Ovary (tissue), 9 donors: ENCODE measurements around the gene ABCC12. TPM values are rescaled to one million over a fixed set of nuclear protein-coding genes. Genes with fewer than 3 reads are reported as not detected.

Experiments
- DNase-seq, 5 donors: peaks; one replicate each; pipeline ENCODE4 v3.0.0-alpha.2; 2019 to 2020
- H3K27ac ChIP-seq, 2 donors: fragments of 200-600 bp; one replicate each; pipeline versions ENCODE4 v1.5.1 to v1.8.0; 2019 to 2022
- H3K27me3 ChIP-seq: fragments of 200-600 bp; one replicate; pipeline ENCODE4 v1.8.0; 2022
- H3K36me3 ChIP-seq: fragments of 200-600 bp; sonication (generic); one replicate; pipeline ENCODE4 v1.5.1; 2019
- H3K4me1 ChIP-seq: one replicate; pipeline ENCODE4 v1.8.1; 2013; ENCODE audit warnings: mild to moderate bottlenecking, moderate library complexity; ENCODE audit not compliant: insufficient read depth
- H3K4me3 ChIP-seq: fragments of 200-600 bp; sonication (generic); one replicate; pipeline ENCODE4 v1.5.1; 2017
- H3K9me3 ChIP-seq, 2 donors: fragments of 200-600 bp in 1 of 2; sonication (generic) in 1 of 2; one replicate each; pipeline versions ENCODE4 v1.5.1 to v1.8.1; 2013 to 2019; ENCODE audit warnings: mild to moderate bottlenecking in 1 of 2, moderate library complexity in 1 of 2
- CTCF ChIP-seq, 3 donors: fragments of 450-650 bp in 2 of 3; fragments of 200-600 bp in 1 of 3; IDR thresholded peaks; one replicate each; pipeline versions ENCODE4 v1.5.1 to v1.8.0; 2016 to 2022; ENCODE audit warnings: antibody characterized with exemption in 3 of 3, mild to moderate bottlenecking in 1 of 3
- EP300 ChIP-seq: sonication (generic); formaldehyde crosslinking; IDR thresholded peaks from one replicate; pipeline ENCODE4 v1.6.1; 2017; ENCODE audit warnings: antibody characterized with exemption
- POLR2A ChIP-seq: fragments of 450-650 bp; IDR thresholded peaks from one replicate; pipeline ENCODE4 v1.6.1; 2017; ENCODE audit warnings: antibody characterized with exemption, mild to moderate bottlenecking, moderate library complexity
- WGBS, 3 donors: extraction: QIAGEN DNeasy Blood & Tissue Kit in 1 of 3; methylation state at CpG; one replicate each; pipeline versions ENCODE4 v1.1.5 to v1.1.7; 2013 to 2017; 5-methylcytosine and 5-hydroxymethylcytosine counted together
- intact Hi-C, 4 donors: fragments of 100-400 bp; cut with DNase I; formaldehyde crosslinking; loops; one replicate each; pipeline versions ENCODE4 v1.11.0 to v1.15.1; 2022 to 2023
- polyA plus RNA-seq, 2 donors: library from polyadenylated mRNA; stranded (reverse); fragments of 200-250 nt in 1 of 2; fragments of 350-450 nt in 1 of 2; fragmentation: Illumina TruSeq in 1 of 2; extraction: RNeasy Lipid Tissue Mini Kit (QIAGEN cat#74804) in 1 of 2; gene quantifications; one replicate each; pipeline ENCODE4 v1.2.3, GENCODE V29; 2013 to 2014
- total RNA-seq, 7 donors: library from RNA; depleted of rRNA in 2 of 7; stranded (reverse); fragments of >200 nt in 2 of 7; fragmentation: NEBNext Ultra II Directional in 3 of 7; extraction: Animal tissue kit (Norgen Biotek cat#: 25700) in 3 of 7; gene quantifications; one replicate each; pipeline versions ENCODE4 v1.1.0 to v1.2.4, GENCODE V29; 2016 to 2023
- donor health status: DM: no; HTN: no; CAD: no; lungs with moderate emphysema.
- donor health status: DM: no; HTN: no; CAD: no.
- donor health status: Bipolar disorder and iron deficiency.
- donor health status: DM: yes; HTN: yes; CAD: no.
- donor health status: DM: no; HTN: no; CAD: no.
- donor health status: DM: yes; HTN: yes; CAD: no.

The ABCC12 gene
- total and polyA plus RNA-seq, 9 donors, result 0.08 to 0.12 (median 0.10) TPM; not detected in 6

GRCh38 chr16:48197294-48197693, 41.5 kb upstream of the ABCC12 start:
- Histone ChIP-seq H3K27me3 (no peaks in the 10 kb centered on the region), H3K9me3 (no peaks in the 10 kb centered on the region), H3K4me1 (no peaks in the 10 kb centered on the region), H3K27ac (no peak overlapping the region), H3K36me3 (no peaks in the 10 kb centered on the region), H3K4me3 (no peak overlapping the region)
- WGBS, 3 donors, result 77 to 86% (median 84%) methylated on average over 3 of the region's 3 CpGs
- no peak for DNase-seq
- no peak for TF ChIP-seq POLR2A
- TF ChIP-seq CTCF (IDR thresholded peaks at IDR 0.05), result no peak
- no peak for TF ChIP-seq EP300
- intact Hi-C loops, result no loop called here

- Histone ChIP-seq H3K4me3 (no peak overlapping the region), H3K4me1 (no peaks in the 10 kb centered on the region), H3K27me3 (no peaks in the 10 kb centered on the region), H3K27ac (no peak overlapping the region), H3K36me3 (no peaks in the 10 kb centered on the region), H3K9me3 (no peaks in the 10 kb centered on the region)
- no peak for DNase-seq
- intact Hi-C loops, result no loop called here
- WGBS, 3 donors, result 25 to 32% (median 29%) methylated on average over 5 of the region's 5 CpGs
- TF ChIP-seq EP300, result no peak
- TF ChIP-seq POLR2A, result no peak
- TF ChIP-seq CTCF (IDR thresholded peaks at IDR 0.05), result no peak
These were observed 39.2 kb upstream of the ABCC12 start for GRCh38 chr16:48194828-48195556.

- H3K4me3 ChIP-seq, result no peak overlapping the region
- no peaks in the 10 kb centered on the region for H3K27me3 ChIP-seq
- no peaks in the 10 kb centered on the region for H3K36me3 ChIP-seq
- no peak for TF ChIP-seq EP300
- TF ChIP-seq POLR2A, result no peak
- TF ChIP-seq CTCF (IDR thresholded peaks at IDR 0.05), result no peak
- no peak overlapping the region for H3K27ac ChIP-seq
- no peak for DNase-seq
- intact Hi-C loops, result no loop called here
- H3K4me1 ChIP-seq, result no peaks in the 10 kb centered on the region
- WGBS, 3 donors, result 84 to 91% (median 90%) methylated on average over 7 of the region's 7 CpGs
- H3K9me3 ChIP-seq, result no peaks in the 10 kb centered on the region
These were observed 38.1 kb upstream of the ABCC12 start for GRCh38 chr16:48193846-48194245.

- TF ChIP-seq POLR2A (no peak), EP300 (no peak), CTCF (IDR thresholded peaks at IDR 0.05) (no peak)
- no peak overlapping the region for H3K27ac ChIP-seq
- intact Hi-C loops, result no loop called here
- H3K4me1 ChIP-seq, result no peaks in the 10 kb centered on the region
- H3K9me3 ChIP-seq, result no peaks in the 10 kb centered on the region
- DNase-seq, result no peak
- H3K27me3 ChIP-seq, result no peaks in the 10 kb centered on the region
- H3K36me3 ChIP-seq, result no peaks in the 10 kb centered on the region
- 88 to 92% (median 91%) methylated on average over 6 of the region's 6 CpGs for WGBS, 3 donors
- no peak overlapping the region for H3K4me3 ChIP-seq
These were observed 32.8 kb upstream of the ABCC12 start for GRCh38 chr16:48188449-48189102.
